Psoas muscle (tissue), 8 donors: Measurements from ENCODE around the gene SASH1. TPM values are rescaled to one million over a fixed set of nuclear protein-coding genes. Genes with fewer than 3 reads are reported as not detected.

Experiments
- ATAC-seq, 4 donors: fragments of 200-7000 bp; cut with Tn5 transposase; one replicate each; pipeline ENCODE4 v1.9.1; 2020; ENCODE audit warnings: moderate library complexity in 3 of 4, mild to moderate bottlenecking in 2 of 4
- DNase-seq, 2 donors: peaks; one replicate each; pipeline ENCODE4 v3.0.0-alpha.2; 2020
- H3K27ac ChIP-seq: fragments of 200-600 bp; one replicate; pipeline ENCODE4 v1.8.0; 2022
- H3K27me3 ChIP-seq, 3 donors: fragments of 200-600 bp in 1 of 3; one replicate each; pipeline versions ENCODE4 v1.6.1 to v1.8.0; 2013 to 2022; ENCODE audit warnings: low read length in 2 of 3, mild to moderate bottlenecking in 2 of 3, moderate library complexity in 1 of 3; ENCODE audit not compliant: insufficient read depth in 3 of 3
- H3K36me3 ChIP-seq, 2 donors: fragments of 200-600 bp in 1 of 2; one replicate each; pipeline versions ENCODE4 v1.6.1 to v1.8.0; 2013 to 2022; ENCODE audit warnings: low read depth in 1 of 2, mild to moderate bottlenecking in 1 of 2, moderate library complexity in 1 of 2; ENCODE audit not compliant: insufficient read depth in 1 of 2
- H3K4me1 ChIP-seq: fragments of 200-600 bp; one replicate; pipeline ENCODE4 v1.8.0; 2022
- H3K4me3 ChIP-seq: fragments of 200-600 bp; one replicate; pipeline ENCODE4 v1.8.0; 2022; ENCODE audit warnings: mild to moderate bottlenecking
- H3K9me3 ChIP-seq: fragments of 200-600 bp; one replicate; pipeline ENCODE4 v1.8.0; 2022
- CTCF ChIP-seq: fragments of 200-600 bp; IDR thresholded peaks from one replicate; pipeline ENCODE4 v1.8.0; 2022; ENCODE audit warnings: antibody characterized with exemption
- WGBS, 3 donors: extraction: QIAGEN DNeasy Blood & Tissue Kit; methylation state at CpG; one replicate each; pipeline versions ENCODE4 v1.1.6 to v1.1.7; 2013; 5-methylcytosine and 5-hydroxymethylcytosine counted together
- intact Hi-C, 2 donors: fragments of 100-400 bp; cut with DNase I; formaldehyde crosslinking; loops; one replicate each; pipeline versions ENCODE4 v1.11.0 to v1.14.2; 2022
- polyA plus RNA-seq, 3 donors: library from polyadenylated mRNA; stranded (reverse); fragments of 200-250 nt; gene quantifications; one replicate each; pipeline ENCODE4 v1.2.3, GENCODE V29; 2013
- total RNA-seq, 4 donors: library from RNA; stranded (reverse); fragmentation: NEBNext Ultra II Directional in 2 of 4; extraction: Animal tissue kit (Norgen Biotek cat#: 25700) in 2 of 4; gene quantifications; one replicate each; pipeline versions ENCODE4 v1.2.1 to v1.2.4, GENCODE V29; 2021 to 2023
- donor health status: healthy with polysubstance abuse.
- donor health status: DM: no; HTN: no; CAD: no; lungs with moderate emphysema.
- donor health status: Bipolar disorder and iron deficiency.
- donor health status: healthy.
- donor health status: DM: yes; HTN: yes; CAD: no.
- donor health status: DM: no; HTN: no; CAD: no.
- donor health status: DM: no; HTN: no; CAD: no.
- donor health status: DM: yes; HTN: yes; CAD: no.

Gene SASH1
- total and polyA plus RNA-seq, 7 donors, result 5.0 to 26.1 (median 13.0) TPM

- WGBS, 3 donors, result 90 to 97% (median 96%) methylated on average over 7 of the region's 7 CpGs
- H3K9me3 ChIP-seq, result no peaks in the 10 kb centered on the region
- no peak overlapping the region for H3K27ac ChIP-seq
- no peak for TF ChIP-seq CTCF
- no peak for ATAC-seq
- no peak for DNase-seq
- no peak overlapping the region for H3K4me3 ChIP-seq
- H3K36me3 ChIP-seq, result peaks cover 3 to 27% of the 10 kb centered on the region in 2 donors
- no peaks in the 10 kb centered on the region for H3K27me3 ChIP-seq
- no peaks in the 10 kb centered on the region for H3K4me1 ChIP-seq
- intact Hi-C loops, result no loop called here
These were observed 183.5 kb downstream of the SASH1 start for GRCh38 chr6:148526145-148526544.

GRCh38 chr6:148528292-148528691, 185.7 kb downstream of the SASH1 start:
- Histone ChIP-seq H3K27ac (no peak overlapping the region), H3K4me1 (no peaks in the 10 kb centered on the region), H3K9me3 (no peaks in the 10 kb centered on the region), H3K4me3 (no peak overlapping the region), H3K36me3 (peaks cover 5 to 46% of the 10 kb centered on the region in 2 donors), H3K27me3 (no peaks in the 10 kb centered on the region)
- ATAC-seq, result no peak
- DNase-seq, result no peak
- WGBS, 3 donors, result 62 to 76% (median 70%) methylated on average over 5 of the region's 5 CpGs
- no peak for TF ChIP-seq CTCF
- intact Hi-C loops, result no loop called here

GRCh38 chr6:148529010-148529409, 186.4 kb downstream of the SASH1 start:
- no peak overlapping the region for H3K27ac ChIP-seq
- no peaks in the 10 kb centered on the region for H3K9me3 ChIP-seq
- H3K27me3 ChIP-seq, result no peaks in the 10 kb centered on the region
- H3K4me1 ChIP-seq, result no peaks in the 10 kb centered on the region
- no peak for DNase-seq
- ATAC-seq, result no peak
- H3K36me3 ChIP-seq, result peaks cover 5 to 53% of the 10 kb centered on the region in 2 donors
- no peak for TF ChIP-seq CTCF
- intact Hi-C loops, result no loop called here
- WGBS, 3 donors, result 87 to 92% (median 88%) methylated on average over 13 of the region's 13 CpGs
- H3K4me3 ChIP-seq, result no peak overlapping the region

- TF ChIP-seq CTCF, result no peak
- Histone ChIP-seq H3K27me3 (peaks cover 0 to 2% (median 0%) of the 10 kb centered on the region in 3 donors), H3K9me3 (no peaks in the 10 kb centered on the region), H3K27ac (peak overlapping the region; percentile 34), H3K4me3 (peak overlapping the region; percentile 28), H3K4me1 (no peaks in the 10 kb centered on the region), H3K36me3 (peaks cover 11 to 56% of the 10 kb centered on the region in 2 donors)
- 42 to 52% (median 45%) methylated on average over 8 of the region's 8 CpGs for WGBS, 3 donors
- ATAC-seq (peak in 1 of 4 donors; percentile 48), DNase-seq (no peak)
- intact Hi-C loops, result no loop called here
These were observed 187.8 kb downstream of the SASH1 start for GRCh38 chr6:148530394-148530953.

GRCh38 chr6:148530976-148531375, 188.3 kb downstream of the SASH1 start:
- intact Hi-C loops, result no loop called here
- no peak for TF ChIP-seq CTCF
- peak overlapping the region; percentile 34 for H3K27ac ChIP-seq
- H3K27me3 ChIP-seq, result peaks cover 0 to 2% (median 0%) of the 10 kb centered on the region in 3 donors
- peak overlapping the region; percentile 28 for H3K4me3 ChIP-seq
- DNase-seq (no peak), ATAC-seq (no peak)
- 87 to 90% (median 88%) methylated on average over 4 of the region's 4 CpGs for WGBS, 3 donors
- H3K9me3 ChIP-seq, result no peaks in the 10 kb centered on the region
- peaks cover 9 to 61% of the 10 kb centered on the region in 2 donors for H3K36me3 ChIP-seq
- H3K4me1 ChIP-seq, result no peaks in the 10 kb centered on the region
